B cell (primary cell): ENCODE data around the gene ST3GAL3.

Source experiments
- CTCF ChIP-seq: fragments of 200-600 bp; IDR thresholded peaks from one replicate; pipeline ENCODE4 v1.8.0; 2022; ENCODE audit warnings: antibody characterized with exemption, mild to moderate bottlenecking
- EZH2 ChIP-seq: IDR thresholded peaks from 2 replicates; pipeline ENCODE4 v1.6.1; 2012; ENCODE audit warnings: borderline replicate concordance, low read depth, mild to moderate bottlenecking, moderate library complexity, low read length; ENCODE audit not compliant: insufficient read depth, poor library complexity, severe bottlenecking

- no peak for TF ChIP-seq CTCF
- no peak for TF ChIP-seq EZH2
Observed at GRCh38 chr1:43945674-43946235, 238.4 kb downstream of the ST3GAL3 start.
